ENCODE measurements around the gene ZXDC. TPM values are rescaled to one million over a fixed set of nuclear protein-coding genes. Genes with fewer than 3 reads are reported as not detected.

ZXDC gene
- total RNA-seq, 2 donors from 2014 or later: 18.9 to 25.5 TPM

- TF ChIP-seq, protein P1, sequence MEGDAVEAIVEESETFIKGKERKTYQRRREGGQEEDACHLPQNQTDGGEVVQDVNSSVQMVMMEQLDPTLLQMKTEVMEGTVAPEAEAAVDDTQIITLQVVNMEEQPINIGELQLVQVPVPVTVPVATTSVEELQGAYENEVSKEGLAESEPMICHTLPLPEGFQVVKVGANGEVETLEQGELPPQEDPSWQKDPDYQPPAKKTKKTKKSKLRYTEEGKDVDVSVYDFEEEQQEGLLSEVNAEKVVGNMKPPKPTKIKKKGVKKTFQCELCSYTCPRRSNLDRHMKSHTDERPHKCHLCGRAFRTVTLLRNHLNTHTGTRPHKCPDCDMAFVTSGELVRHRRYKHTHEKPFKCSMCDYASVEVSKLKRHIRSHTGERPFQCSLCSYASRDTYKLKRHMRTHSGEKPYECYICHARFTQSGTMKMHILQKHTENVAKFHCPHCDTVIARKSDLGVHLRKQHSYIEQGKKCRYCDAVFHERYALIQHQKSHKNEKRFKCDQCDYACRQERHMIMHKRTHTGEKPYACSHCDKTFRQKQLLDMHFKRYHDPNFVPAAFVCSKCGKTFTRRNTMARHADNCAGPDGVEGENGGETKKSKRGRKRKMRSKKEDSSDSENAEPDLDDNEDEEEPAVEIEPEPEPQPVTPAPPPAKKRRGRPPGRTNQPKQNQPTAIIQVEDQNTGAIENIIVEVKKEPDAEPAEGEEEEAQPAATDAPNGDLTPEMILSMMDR (IDR thresholded peaks at IDR 0.05): no peak
- peaks cover 0 to 4% of the 10 kb centered on the region in 2 donors for H3K9me3 ChIP-seq
- peaks cover 0 to 13% of the 10 kb centered on the region in 2 donors for H3K4me1 ChIP-seq
- H3K4me3 ChIP-seq: no peak overlapping the region
- peak; percentile 49 for DNase-seq (ENCODE audit: low spot score)
- peaks cover 47% of the 10 kb centered on the region for H3K36me3 ChIP-seq
- H3K27ac ChIP-seq: no peak overlapping the region
- no peaks in the 10 kb centered on the region for H3K27me3 ChIP-seq
Observed at GRCh38 chr3:126434931-126435411, 40.7 kb downstream of the ZXDC start.

GRCh38 chr3:126434264-126434590 is 41.5 kb downstream of the ZXDC start:
- TF ChIP-seq, protein P1 (IDR thresholded peaks at IDR 0.05): no peak
- Histone ChIP-seq H3K27ac (peak overlapping the region in 1 of 2 donors; percentile 70), H3K4me3 (no peak overlapping the region), H3K27me3 (no peaks in the 10 kb centered on the region), H3K36me3 (peaks cover 40% of the 10 kb centered on the region), H3K4me1 (peaks cover 0 to 13% of the 10 kb centered on the region in 2 donors), H3K9me3 (peaks cover 0 to 4% of the 10 kb centered on the region in 2 donors)
- peak; percentile 1 for DNase-seq (ENCODE audit: low spot score)

- H3K9me3 ChIP-seq: peaks cover 0 to 4% of the 10 kb centered on the region in 2 donors
- TF ChIP-seq, protein P1 (IDR thresholded peaks at IDR 0.05): no peak
- no peak overlapping the region for H3K4me3 ChIP-seq
- H3K4me1 ChIP-seq: peaks cover 0 to 13% of the 10 kb centered on the region in 2 donors
- peak; percentile 58 for DNase-seq (ENCODE audit: low spot score)
- no peaks in the 10 kb centered on the region for H3K27me3 ChIP-seq
- H3K27ac ChIP-seq: peak overlapping the region in 1 of 2 donors; percentile 70
- peaks cover 35% of the 10 kb centered on the region for H3K36me3 ChIP-seq
Observed at GRCh38 chr3:126433496-126434263, 42.0 kb downstream of the ZXDC start.

- Histone ChIP-seq H3K36me3 (peaks cover 31% of the 10 kb centered on the region), H3K27me3 (no peaks in the 10 kb centered on the region), H3K4me3 (no peak overlapping the region), H3K27ac (peak overlapping the region in 1 of 2 donors; percentile 70), H3K9me3 (peaks cover 0 to 4% of the 10 kb centered on the region in 2 donors), H3K4me1 (peaks cover 0 to 13% of the 10 kb centered on the region in 2 donors)
- TF ChIP-seq, protein P1 (IDR thresholded peaks at IDR 0.05): no peak
- DNase-seq (ENCODE audit: low spot score): peak; percentile 47
Observed at GRCh38 chr3:126433105-126433430, 42.6 kb downstream of the ZXDC start.

GRCh38 chr3:126432361-126433104 is 43.2 kb downstream of the ZXDC start:
- Histone ChIP-seq H3K4me3 (no peak overlapping the region), H3K36me3 (peaks cover 25% of the 10 kb centered on the region), H3K4me1 (peaks cover 0 to 13% of the 10 kb centered on the region in 2 donors), H3K27ac (peak overlapping the region in 1 of 2 donors; percentile 70), H3K27me3 (no peaks in the 10 kb centered on the region), H3K9me3 (peaks cover 0 to 4% of the 10 kb centered on the region in 2 donors)
- DNase-seq (ENCODE audit: low spot score): peak; percentile 4
- TF ChIP-seq, protein P1 (IDR thresholded peaks at IDR 0.05): no peak

Data from right atrium auricular region (tissue), 2 donors.